Measurements from ENCODE around the gene SCUBE1. TPM values are rescaled to one million over a fixed set of nuclear protein-coding genes. Genes with fewer than 3 reads are reported as not detected.

SCUBE1 gene
- total RNA-seq, 1 experiment from 2014 or later: not detected

DNA sequence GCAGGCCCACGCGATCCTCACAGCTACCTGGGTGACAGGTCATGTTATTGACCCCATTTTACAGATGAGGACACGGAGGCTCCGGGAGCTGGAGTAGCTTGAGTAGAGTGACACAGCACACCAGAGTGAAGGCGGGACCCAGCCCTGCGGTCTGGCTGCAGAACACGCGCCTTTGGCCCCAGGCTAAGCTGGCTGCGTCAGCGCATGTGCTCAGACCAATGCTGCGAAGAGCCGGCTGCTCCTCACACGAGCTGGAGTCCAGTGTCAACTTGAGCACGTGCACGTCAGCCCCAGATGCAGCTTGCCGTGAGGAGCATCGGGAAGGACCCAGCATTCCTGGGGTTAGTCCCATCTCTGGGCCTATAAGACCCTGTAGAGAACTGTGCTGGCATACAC, 49.9 kb downstream of the SCUBE1 start:
- in situ Hi-C loops (cut with HindIII; ENCODE audit: low pct_unique_long_range_greater_than_20kb, low sequenced_read_pairs) (no loop called here), intact Hi-C loops (cut with micrococcal nuclease; ENCODE audit: unreplicated experiment) (no loop called here)
- TF ChIP-seq REST (IDR thresholded peaks at IDR 0.05; ENCODE audit: insufficient read depth in 1 of 2, low read depth in 2 of 2, low read length in 1 of 2) (no peak), TCF7L2 (IDR thresholded peaks at IDR 0.05; ENCODE audit: low read depth, low read length) (no peak), SIN3A (IDR thresholded peaks at IDR 0.05; ENCODE audit: borderline replicate concordance, insufficient read depth, low read depth, low read length) (no peak), POLR2AphosphoS5 (IDR thresholded peaks at IDR 0.05; ENCODE audit: low read depth, low read length) (no peak)
- TF ChIP-seq, protein P1, sequence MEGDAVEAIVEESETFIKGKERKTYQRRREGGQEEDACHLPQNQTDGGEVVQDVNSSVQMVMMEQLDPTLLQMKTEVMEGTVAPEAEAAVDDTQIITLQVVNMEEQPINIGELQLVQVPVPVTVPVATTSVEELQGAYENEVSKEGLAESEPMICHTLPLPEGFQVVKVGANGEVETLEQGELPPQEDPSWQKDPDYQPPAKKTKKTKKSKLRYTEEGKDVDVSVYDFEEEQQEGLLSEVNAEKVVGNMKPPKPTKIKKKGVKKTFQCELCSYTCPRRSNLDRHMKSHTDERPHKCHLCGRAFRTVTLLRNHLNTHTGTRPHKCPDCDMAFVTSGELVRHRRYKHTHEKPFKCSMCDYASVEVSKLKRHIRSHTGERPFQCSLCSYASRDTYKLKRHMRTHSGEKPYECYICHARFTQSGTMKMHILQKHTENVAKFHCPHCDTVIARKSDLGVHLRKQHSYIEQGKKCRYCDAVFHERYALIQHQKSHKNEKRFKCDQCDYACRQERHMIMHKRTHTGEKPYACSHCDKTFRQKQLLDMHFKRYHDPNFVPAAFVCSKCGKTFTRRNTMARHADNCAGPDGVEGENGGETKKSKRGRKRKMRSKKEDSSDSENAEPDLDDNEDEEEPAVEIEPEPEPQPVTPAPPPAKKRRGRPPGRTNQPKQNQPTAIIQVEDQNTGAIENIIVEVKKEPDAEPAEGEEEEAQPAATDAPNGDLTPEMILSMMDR (IDR thresholded peaks at IDR 0.05): no peak
- ATAC-seq: no peak
- no peaks in the 10 kb centered on the region for H3K36me3 ChIP-seq (ENCODE audit: control insufficient read depth, insufficient read depth, low read length)
- no peaks in the 10 kb centered on the region for H3K4me1 ChIP-seq (ENCODE audit: control insufficient read depth, insufficient read depth, low read length)
- CTCF ChIA-PET: no interaction called here
- no TSS peak for BruUV-seq (replicated peaks)
- H3K27me3 ChIP-seq (ENCODE audit: control insufficient read depth, insufficient read depth, low read length): no peaks in the 10 kb centered on the region
- H3K4me3 ChIP-seq (ENCODE audit: low read depth in 2 of 2, low read length in 2 of 2): no peak overlapping the region
- no peak overlapping the region for H3K27ac ChIP-seq (ENCODE audit: low read length)
- DNase-seq (ENCODE audit: low read depth, low spot score): no peak
- POLR2A ChIA-PET: no interaction called here
- no peaks in the 10 kb centered on the region for H3K9me3 ChIP-seq (ENCODE audit: control insufficient read depth, insufficient read depth, low read depth, low read length)

DNA sequence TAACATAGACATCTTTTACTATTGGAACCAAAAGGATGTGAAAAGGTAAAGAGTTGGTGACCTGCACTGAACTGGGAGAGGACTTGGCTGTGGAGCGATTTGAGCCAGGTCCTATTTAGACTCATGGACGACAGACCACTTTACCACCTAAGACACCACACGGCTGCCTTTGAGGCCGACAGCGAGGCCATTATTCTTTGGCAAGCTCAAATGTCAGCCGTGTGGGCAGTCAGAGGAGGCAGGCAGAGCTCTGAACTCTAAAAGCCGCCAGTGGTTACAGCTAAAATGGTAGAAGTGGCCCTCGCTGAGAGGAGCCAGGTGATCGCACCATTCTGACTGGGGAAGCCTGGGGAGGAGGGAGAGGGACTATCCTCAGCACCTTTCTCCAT, 50.5 kb downstream of the SCUBE1 start:
- CTCF ChIA-PET: no interaction called here
- POLR2A ChIA-PET: no interaction called here
- ATAC-seq (no peak), DNase-seq (ENCODE audit: low read depth, low spot score) (no peak)
- intact Hi-C loops (cut with micrococcal nuclease; ENCODE audit: unreplicated experiment): no loop called here
- TF ChIP-seq, protein P1 (IDR thresholded peaks at IDR 0.05): no peak
- TF ChIP-seq TCF7L2 (IDR thresholded peaks at IDR 0.05; ENCODE audit: low read depth, low read length): no peak
- H3K9me3 ChIP-seq (ENCODE audit: control insufficient read depth, insufficient read depth, low read depth, low read length): no peaks in the 10 kb centered on the region
- BruUV-seq (replicated peaks): no TSS peak
- H3K27me3 ChIP-seq (ENCODE audit: control insufficient read depth, insufficient read depth, low read length): no peaks in the 10 kb centered on the region
- in situ Hi-C loops (cut with HindIII; ENCODE audit: low pct_unique_long_range_greater_than_20kb, low sequenced_read_pairs): no loop called here
- H3K4me1 ChIP-seq (ENCODE audit: control insufficient read depth, insufficient read depth, low read length): no peaks in the 10 kb centered on the region
- no peaks in the 10 kb centered on the region for H3K36me3 ChIP-seq (ENCODE audit: control insufficient read depth, insufficient read depth, low read length)
- no peak overlapping the region for H3K27ac ChIP-seq (ENCODE audit: low read length)
- no peak overlapping the region for H3K4me3 ChIP-seq (ENCODE audit: low read depth in 2 of 2, low read length in 2 of 2)

DNA sequence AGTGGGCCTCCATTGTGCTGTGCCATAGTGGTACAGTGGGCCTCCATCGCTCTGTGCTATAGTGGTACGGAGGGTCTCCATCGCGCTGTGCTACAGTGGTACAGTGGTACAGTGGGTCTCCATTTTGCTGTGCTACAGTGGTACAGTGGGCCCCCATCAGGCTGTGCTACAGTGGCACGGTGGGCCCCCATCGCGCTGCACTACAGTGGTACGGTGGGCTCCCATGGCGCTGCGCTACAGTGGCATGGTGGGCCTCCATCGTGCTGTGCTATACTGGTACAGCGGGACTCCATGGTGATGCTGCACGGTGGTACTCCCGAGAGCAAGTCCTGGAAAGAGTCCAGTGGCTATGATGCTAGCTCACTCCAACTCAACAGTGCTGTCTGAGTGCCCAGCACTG, 51.8 kb downstream of the SCUBE1 start:
- no TSS peak for BruUV-seq (replicated peaks)
- H3K4me1 ChIP-seq (ENCODE audit: control insufficient read depth, insufficient read depth, low read length): no peaks in the 10 kb centered on the region
- intact Hi-C loops (cut with micrococcal nuclease; ENCODE audit: unreplicated experiment): no loop called here
- H3K27ac ChIP-seq (ENCODE audit: low read length): no peak overlapping the region
- TF ChIP-seq REST (IDR thresholded peaks at IDR 0.05; ENCODE audit: insufficient read depth in 1 of 2, low read depth in 2 of 2, low read length in 1 of 2) (no peak), TCF7L2 (IDR thresholded peaks at IDR 0.05; ENCODE audit: low read depth, low read length) (no peak), POLR2AphosphoS5 (IDR thresholded peaks at IDR 0.05; ENCODE audit: low read depth, low read length) (no peak), SIN3A (IDR thresholded peaks at IDR 0.05; ENCODE audit: borderline replicate concordance, insufficient read depth, low read depth, low read length) (no peak)
- TF ChIP-seq, protein P1 (IDR thresholded peaks at IDR 0.05): no peak
- CTCF ChIA-PET: no interaction called here
- ATAC-seq: no peak
- POLR2A ChIA-PET: no interaction called here
- no peak for DNase-seq (ENCODE audit: low read depth, low spot score)
- in situ Hi-C loops (cut with HindIII; ENCODE audit: low pct_unique_long_range_greater_than_20kb, low sequenced_read_pairs): no loop called here
- H3K4me3 ChIP-seq (ENCODE audit: low read depth in 2 of 2, low read length in 2 of 2): no peak overlapping the region
- H3K27me3 ChIP-seq (ENCODE audit: control insufficient read depth, insufficient read depth, low read length): no peaks in the 10 kb centered on the region
- H3K36me3 ChIP-seq (ENCODE audit: control insufficient read depth, insufficient read depth, low read length): no peaks in the 10 kb centered on the region
- no peaks in the 10 kb centered on the region for H3K9me3 ChIP-seq (ENCODE audit: control insufficient read depth, insufficient read depth, low read depth, low read length)
